K562 (cell line): ENCODE results near the gene SLC8A2. TPM values are rescaled to one million over a fixed set of nuclear protein-coding genes. Genes with fewer than 3 reads are reported as not detected.

Experiments
- CHCHD3 ChIP-seq: fragments of 250-450 bp; sonication (Bioruptor Pico); IDR thresholded peaks from 2 replicates; pipeline ENCODE4 v2.1.2; 2022; ENCODE audit warnings: mild to moderate bottlenecking
- CXXC5 ChIP-seq: fragments of 250-450 bp; sonication (Bioruptor Pico); IDR thresholded peaks from 2 replicates; pipeline ENCODE4 v1.8.0; 2022; ENCODE audit warnings: inconsistent platforms, mild to moderate bottlenecking, moderate library complexity
- FIP1L1 ChIP-seq: fragments of 200-400 bp; formaldehyde crosslinking; IDR thresholded peaks from 2 replicates; pipeline ENCODE4 v1.6.1; 2018; ENCODE audit warnings: mild to moderate bottlenecking, low read depth, low read length; ENCODE audit not compliant: poor library complexity, severe bottlenecking
- IFI16 ChIP-seq: fragments of 250-450 bp; sonication (Bioruptor Pico); IDR thresholded peaks from 2 replicates; pipeline ENCODE4 v2.1.2; 2022; ENCODE audit warnings: mild to moderate bottlenecking, inconsistent platforms
- KDM5B ChIP-seq: fragments of 200-600 bp; sonication (generic); IDR thresholded peaks from 2 replicates; pipeline ENCODE4 v1.6.1; 2012; ENCODE audit warnings: low read depth, mild to moderate bottlenecking, moderate library complexity, low read length, control low read depth, inconsistent platforms; ENCODE audit not compliant: insufficient replicate concordance
- NFIX ChIP-seq: fragments of 250-450 bp; sonication (Bioruptor Pico); IDR thresholded peaks from 2 replicates; pipeline ENCODE4 v1.4.0; 2020; ENCODE audit warnings: low read depth, mild to moderate bottlenecking, moderate library complexity
- TCF3 ChIP-seq: sonication (generic); formaldehyde crosslinking; IDR thresholded peaks from 2 replicates; pipeline ENCODE4 v1.4.0; 2020; ENCODE audit warnings: mild to moderate bottlenecking, missing genetic modification reagents
- ZNF354B ChIP-seq: fragments of 250-450 bp; sonication (Bioruptor Pico); IDR thresholded peaks from 2 replicates; pipeline ENCODE4 v1.4.0; 2020
- polyA plus RNA-seq, 8 experiments: library from polyadenylated mRNA; depleted of rRNA in 4 of 8; stranded (reverse) in 5 of 8; unstranded in 3 of 8; fragments of >200 nt; fragmentation: Nextera tagmentation in 2 of 8; fragmentation: Illumina TruSeq in 1 of 8; extraction: Ambion mirVana in 2 of 8; extraction: Trizol in 1 of 8; gene quantifications; 2 replicates each; pipeline versions ENCODE4 v1.2.1 to v1.2.3, GENCODE V29; 2011 to 2014; ENCODE audit warnings: inconsistent platforms in 1 of 8, missing spikeins in 1 of 8
- total RNA-seq, 7 experiments: library from RNA; depleted of rRNA in 6 of 7; stranded (reverse); fragments of >200 nt in 6 of 7; fragmentation: Illumina TruSeq in 2 of 7; extraction: Trizol in 2 of 7; gene quantifications; 2 replicates each; pipeline versions ENCODE4 v1.2.1 to v1.2.3, GENCODE V29; 2011 to 2021; ENCODE audit warnings: low replicate concordance in 1 of 7
- TF ChIP-seq, protein P1 (sequence below): fragments of 250-450 bp; sonication (Bioruptor Pico); IDR thresholded peaks from 2 replicates; pipeline ENCODE4 v1.9.0; 2021; ENCODE audit warnings: mild to moderate bottlenecking, inconsistent platforms
- TF ChIP-seq, protein P2 (sequence below): sonication (generic); formaldehyde crosslinking; IDR thresholded peaks from 2 replicates; pipeline ENCODE4 v1.8.1; 2023; ENCODE audit warnings: mild to moderate bottlenecking, missing genetic modification reagents
- TF ChIP-seq, protein P3 (sequence below): fragments of 450-650 bp; IDR thresholded peaks from 2 replicates; pipeline ENCODE4 v1.6.1; 2016; ENCODE audit warnings: mild to moderate bottlenecking, moderate library complexity

Gene SLC8A2
- total and polyA plus RNA-seq, 9 of the 15 experiments (the other 6 are each of a cell fraction or from before 2014, with no cell fraction given) = 0.07 to 0.66 (median 0.24) TPM; not detected in 3

DNA sequence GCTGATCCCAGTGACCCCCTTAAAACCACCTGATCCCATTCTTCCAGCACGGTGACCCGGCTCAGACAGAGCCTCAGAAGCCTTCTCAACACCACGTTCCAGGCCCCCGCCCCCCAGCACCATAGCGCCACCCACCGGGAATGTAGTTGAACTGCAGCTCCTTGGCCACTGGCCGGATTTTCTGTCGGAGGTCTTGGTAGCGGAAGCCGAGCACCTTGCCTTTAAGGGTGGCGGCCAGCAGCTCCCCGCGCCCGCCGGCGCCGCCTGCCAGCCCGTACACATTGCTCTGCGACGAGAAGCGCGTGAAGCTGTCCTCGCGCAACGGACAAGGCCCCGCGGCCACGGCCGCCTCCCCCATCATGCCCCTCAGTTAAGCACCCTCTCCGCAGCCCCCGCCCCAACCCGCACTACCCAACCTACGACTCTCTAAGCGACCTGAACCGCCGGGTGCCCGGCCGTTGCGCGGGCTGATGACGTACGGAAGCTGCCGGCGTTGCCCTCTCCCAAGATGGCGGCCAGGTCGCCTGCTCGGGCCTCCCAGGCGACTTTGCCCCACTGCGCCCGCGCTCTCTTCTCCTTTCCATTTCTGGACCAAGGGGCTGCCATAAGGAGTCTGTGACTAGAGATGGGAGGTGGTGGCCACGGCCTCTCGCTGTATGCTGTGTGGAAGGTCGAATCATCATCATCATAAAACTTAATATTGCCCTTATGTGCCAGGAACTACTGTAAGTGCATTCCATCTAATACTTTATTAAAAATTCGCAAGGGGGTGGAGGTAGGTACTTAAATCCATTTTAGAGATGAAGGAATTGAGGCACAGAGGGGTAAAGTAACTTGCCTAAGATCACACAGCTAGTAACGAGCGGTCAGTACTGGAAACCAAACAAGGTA, 12.4 kb upstream of the SLC8A2 start, which contains the start of gene KPTN (continued):
- TF ChIP-seq, protein P1, sequence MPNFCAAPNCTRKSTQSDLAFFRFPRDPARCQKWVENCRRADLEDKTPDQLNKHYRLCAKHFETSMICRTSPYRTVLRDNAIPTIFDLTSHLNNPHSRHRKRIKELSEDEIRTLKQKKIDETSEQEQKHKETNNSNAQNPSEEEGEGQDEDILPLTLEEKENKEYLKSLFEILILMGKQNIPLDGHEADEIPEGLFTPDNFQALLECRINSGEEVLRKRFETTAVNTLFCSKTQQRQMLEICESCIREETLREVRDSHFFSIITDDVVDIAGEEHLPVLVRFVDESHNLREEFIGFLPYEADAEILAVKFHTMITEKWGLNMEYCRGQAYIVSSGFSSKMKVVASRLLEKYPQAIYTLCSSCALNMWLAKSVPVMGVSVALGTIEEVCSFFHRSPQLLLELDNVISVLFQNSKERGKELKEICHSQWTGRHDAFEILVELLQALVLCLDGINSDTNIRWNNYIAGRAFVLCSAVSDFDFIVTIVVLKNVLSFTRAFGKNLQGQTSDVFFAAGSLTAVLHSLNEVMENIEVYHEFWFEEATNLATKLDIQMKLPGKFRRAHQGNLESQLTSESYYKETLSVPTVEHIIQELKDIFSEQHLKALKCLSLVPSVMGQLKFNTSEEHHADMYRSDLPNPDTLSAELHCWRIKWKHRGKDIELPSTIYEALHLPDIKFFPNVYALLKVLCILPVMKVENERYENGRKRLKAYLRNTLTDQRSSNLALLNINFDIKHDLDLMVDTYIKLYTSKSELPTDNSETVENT (CRISPR knock-in tag) = peak; percentile 72
- TF ChIP-seq, protein P2, sequence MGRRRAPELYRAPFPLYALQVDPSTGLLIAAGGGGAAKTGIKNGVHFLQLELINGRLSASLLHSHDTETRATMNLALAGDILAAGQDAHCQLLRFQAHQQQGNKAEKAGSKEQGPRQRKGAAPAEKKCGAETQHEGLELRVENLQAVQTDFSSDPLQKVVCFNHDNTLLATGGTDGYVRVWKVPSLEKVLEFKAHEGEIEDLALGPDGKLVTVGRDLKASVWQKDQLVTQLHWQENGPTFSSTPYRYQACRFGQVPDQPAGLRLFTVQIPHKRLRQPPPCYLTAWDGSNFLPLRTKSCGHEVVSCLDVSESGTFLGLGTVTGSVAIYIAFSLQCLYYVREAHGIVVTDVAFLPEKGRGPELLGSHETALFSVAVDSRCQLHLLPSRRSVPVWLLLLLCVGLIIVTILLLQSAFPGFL (CRISPR knock-in tag) = no peak; the same call in 1 of the 2 replicates
- TF ChIP-seq TCF3 (peak; percentile 17), ZNF354B (CRISPR knock-in tag) (no peak), CHCHD3 (CRISPR knock-in tag) (no peak), KDM5B (peak; percentile 92), NFIX (CRISPR knock-in tag) (no peak), FIP1L1 (peak; percentile 71), CXXC5 (CRISPR knock-in tag) (peak; percentile 95), IFI16 (CRISPR knock-in tag) (no peak)
- TF ChIP-seq, protein P3, sequence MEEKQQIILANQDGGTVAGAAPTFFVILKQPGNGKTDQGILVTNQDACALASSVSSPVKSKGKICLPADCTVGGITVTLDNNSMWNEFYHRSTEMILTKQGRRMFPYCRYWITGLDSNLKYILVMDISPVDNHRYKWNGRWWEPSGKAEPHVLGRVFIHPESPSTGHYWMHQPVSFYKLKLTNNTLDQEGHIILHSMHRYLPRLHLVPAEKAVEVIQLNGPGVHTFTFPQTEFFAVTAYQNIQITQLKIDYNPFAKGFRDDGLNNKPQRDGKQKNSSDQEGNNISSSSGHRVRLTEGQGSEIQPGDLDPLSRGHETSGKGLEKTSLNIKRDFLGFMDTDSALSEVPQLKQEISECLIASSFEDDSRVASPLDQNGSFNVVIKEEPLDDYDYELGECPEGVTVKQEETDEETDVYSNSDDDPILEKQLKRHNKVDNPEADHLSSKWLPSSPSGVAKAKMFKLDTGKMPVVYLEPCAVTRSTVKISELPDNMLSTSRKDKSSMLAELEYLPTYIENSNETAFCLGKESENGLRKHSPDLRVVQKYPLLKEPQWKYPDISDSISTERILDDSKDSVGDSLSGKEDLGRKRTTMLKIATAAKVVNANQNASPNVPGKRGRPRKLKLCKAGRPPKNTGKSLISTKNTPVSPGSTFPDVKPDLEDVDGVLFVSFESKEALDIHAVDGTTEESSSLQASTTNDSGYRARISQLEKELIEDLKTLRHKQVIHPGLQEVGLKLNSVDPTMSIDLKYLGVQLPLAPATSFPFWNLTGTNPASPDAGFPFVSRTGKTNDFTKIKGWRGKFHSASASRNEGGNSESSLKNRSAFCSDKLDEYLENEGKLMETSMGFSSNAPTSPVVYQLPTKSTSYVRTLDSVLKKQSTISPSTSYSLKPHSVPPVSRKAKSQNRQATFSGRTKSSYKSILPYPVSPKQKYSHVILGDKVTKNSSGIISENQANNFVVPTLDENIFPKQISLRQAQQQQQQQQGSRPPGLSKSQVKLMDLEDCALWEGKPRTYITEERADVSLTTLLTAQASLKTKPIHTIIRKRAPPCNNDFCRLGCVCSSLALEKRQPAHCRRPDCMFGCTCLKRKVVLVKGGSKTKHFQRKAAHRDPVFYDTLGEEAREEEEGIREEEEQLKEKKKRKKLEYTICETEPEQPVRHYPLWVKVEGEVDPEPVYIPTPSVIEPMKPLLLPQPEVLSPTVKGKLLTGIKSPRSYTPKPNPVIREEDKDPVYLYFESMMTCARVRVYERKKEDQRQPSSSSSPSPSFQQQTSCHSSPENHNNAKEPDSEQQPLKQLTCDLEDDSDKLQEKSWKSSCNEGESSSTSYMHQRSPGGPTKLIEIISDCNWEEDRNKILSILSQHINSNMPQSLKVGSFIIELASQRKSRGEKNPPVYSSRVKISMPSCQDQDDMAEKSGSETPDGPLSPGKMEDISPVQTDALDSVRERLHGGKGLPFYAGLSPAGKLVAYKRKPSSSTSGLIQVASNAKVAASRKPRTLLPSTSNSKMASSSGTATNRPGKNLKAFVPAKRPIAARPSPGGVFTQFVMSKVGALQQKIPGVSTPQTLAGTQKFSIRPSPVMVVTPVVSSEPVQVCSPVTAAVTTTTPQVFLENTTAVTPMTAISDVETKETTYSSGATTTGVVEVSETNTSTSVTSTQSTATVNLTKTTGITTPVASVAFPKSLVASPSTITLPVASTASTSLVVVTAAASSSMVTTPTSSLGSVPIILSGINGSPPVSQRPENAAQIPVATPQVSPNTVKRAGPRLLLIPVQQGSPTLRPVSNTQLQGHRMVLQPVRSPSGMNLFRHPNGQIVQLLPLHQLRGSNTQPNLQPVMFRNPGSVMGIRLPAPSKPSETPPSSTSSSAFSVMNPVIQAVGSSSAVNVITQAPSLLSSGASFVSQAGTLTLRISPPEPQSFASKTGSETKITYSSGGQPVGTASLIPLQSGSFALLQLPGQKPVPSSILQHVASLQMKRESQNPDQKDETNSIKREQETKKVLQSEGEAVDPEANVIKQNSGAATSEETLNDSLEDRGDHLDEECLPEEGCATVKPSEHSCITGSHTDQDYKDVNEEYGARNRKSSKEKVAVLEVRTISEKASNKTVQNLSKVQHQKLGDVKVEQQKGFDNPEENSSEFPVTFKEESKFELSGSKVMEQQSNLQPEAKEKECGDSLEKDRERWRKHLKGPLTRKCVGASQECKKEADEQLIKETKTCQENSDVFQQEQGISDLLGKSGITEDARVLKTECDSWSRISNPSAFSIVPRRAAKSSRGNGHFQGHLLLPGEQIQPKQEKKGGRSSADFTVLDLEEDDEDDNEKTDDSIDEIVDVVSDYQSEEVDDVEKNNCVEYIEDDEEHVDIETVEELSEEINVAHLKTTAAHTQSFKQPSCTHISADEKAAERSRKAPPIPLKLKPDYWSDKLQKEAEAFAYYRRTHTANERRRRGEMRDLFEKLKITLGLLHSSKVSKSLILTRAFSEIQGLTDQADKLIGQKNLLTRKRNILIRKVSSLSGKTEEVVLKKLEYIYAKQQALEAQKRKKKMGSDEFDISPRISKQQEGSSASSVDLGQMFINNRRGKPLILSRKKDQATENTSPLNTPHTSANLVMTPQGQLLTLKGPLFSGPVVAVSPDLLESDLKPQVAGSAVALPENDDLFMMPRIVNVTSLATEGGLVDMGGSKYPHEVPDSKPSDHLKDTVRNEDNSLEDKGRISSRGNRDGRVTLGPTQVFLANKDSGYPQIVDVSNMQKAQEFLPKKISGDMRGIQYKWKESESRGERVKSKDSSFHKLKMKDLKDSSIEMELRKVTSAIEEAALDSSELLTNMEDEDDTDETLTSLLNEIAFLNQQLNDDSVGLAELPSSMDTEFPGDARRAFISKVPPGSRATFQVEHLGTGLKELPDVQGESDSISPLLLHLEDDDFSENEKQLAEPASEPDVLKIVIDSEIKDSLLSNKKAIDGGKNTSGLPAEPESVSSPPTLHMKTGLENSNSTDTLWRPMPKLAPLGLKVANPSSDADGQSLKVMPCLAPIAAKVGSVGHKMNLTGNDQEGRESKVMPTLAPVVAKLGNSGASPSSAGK = 0 out of 2 replicates have a peak, but pooled peaks have one; percentile 20
